ENCODE data around the gene CMKLR1.

CMKLR1 gene

GRCh38 chr12:108328420-108328819 lies 10.7 kb downstream of the CMKLR1 start:
- H3K4me3 ChIP-seq (ENCODE audit: low read depth, low read length), result no peak overlapping the region
- TF ChIP-seq, protein P1, sequence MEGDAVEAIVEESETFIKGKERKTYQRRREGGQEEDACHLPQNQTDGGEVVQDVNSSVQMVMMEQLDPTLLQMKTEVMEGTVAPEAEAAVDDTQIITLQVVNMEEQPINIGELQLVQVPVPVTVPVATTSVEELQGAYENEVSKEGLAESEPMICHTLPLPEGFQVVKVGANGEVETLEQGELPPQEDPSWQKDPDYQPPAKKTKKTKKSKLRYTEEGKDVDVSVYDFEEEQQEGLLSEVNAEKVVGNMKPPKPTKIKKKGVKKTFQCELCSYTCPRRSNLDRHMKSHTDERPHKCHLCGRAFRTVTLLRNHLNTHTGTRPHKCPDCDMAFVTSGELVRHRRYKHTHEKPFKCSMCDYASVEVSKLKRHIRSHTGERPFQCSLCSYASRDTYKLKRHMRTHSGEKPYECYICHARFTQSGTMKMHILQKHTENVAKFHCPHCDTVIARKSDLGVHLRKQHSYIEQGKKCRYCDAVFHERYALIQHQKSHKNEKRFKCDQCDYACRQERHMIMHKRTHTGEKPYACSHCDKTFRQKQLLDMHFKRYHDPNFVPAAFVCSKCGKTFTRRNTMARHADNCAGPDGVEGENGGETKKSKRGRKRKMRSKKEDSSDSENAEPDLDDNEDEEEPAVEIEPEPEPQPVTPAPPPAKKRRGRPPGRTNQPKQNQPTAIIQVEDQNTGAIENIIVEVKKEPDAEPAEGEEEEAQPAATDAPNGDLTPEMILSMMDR (IDR thresholded peaks at IDR 0.05; ENCODE audit: low read depth, low read length), result no peak
- in situ Hi-C loops (cut with HindIII; ENCODE audit: low sequenced_read_pairs), result no loop called here
- DNase-seq (ENCODE audit: low read depth, low spot score), result no peak

GRCh38 chr12:108327621-108328344 lies 11.3 kb downstream of the CMKLR1 start:
- TF ChIP-seq, protein P1 (IDR thresholded peaks at IDR 0.05; ENCODE audit: low read depth, low read length), result no peak
- H3K4me3 ChIP-seq (ENCODE audit: low read depth, low read length), result no peak overlapping the region
- no peak for DNase-seq (ENCODE audit: low read depth, low spot score)
- in situ Hi-C loops (cut with HindIII; ENCODE audit: low sequenced_read_pairs), result no loop called here

- no peak overlapping the region for H3K4me3 ChIP-seq (ENCODE audit: low read depth, low read length)
- no peak for DNase-seq (ENCODE audit: low read depth, low spot score)
- in situ Hi-C loops (cut with HindIII; ENCODE audit: low sequenced_read_pairs), result no loop called here
- TF ChIP-seq, protein P1 (IDR thresholded peaks at IDR 0.05; ENCODE audit: low read depth, low read length), result no peak
These were observed 12.8 kb downstream of the CMKLR1 start for GRCh38 chr12:108326254-108326750.

DNA sequence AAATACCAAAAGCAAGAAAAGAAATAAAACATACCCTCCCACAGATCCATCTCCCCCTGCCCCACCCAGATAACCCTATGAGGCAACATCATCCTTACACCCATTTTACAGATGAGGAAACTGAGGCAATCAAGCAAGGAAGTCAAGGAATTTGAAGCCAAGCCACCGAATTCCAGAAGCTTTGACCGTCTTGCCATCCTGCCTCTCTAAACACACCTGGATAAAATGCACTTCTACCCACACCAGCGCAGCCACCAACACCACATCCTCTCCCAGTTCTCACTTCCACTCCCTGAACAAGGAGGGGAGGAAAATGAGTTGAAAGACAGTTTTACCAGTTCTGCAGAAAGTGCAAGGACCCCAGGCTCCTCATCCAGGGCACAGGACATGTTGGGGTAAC lies 13.6 kb downstream of the CMKLR1 start:
- DNase-seq (ENCODE audit: low read depth, low spot score), result no peak
- in situ Hi-C loops (cut with HindIII; ENCODE audit: low sequenced_read_pairs), result no loop called here
- TF ChIP-seq, protein P1 (IDR thresholded peaks at IDR 0.05; ENCODE audit: low read depth, low read length), result no peak
- H3K4me3 ChIP-seq (ENCODE audit: low read depth, low read length), result no peak overlapping the region

DNA sequence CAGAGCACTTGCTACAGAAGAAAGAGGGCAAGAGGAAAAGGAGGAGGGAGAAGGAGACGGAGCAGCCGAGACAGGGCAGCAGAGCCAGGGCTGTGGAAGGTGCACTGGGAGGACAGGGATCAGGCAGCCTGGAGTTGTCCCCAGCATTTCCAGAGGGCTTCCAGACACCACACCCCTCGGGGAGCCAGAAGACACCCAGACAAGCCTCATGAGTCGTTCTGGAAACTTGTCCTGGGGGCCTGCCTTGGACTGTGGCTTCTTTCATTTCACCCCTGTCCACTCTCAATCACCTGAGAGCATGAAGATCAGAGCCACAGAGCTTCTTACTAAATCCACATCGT lies 14.1 kb downstream of the CMKLR1 start:
- TF ChIP-seq, protein P1 (IDR thresholded peaks at IDR 0.05; ENCODE audit: low read depth, low read length), result no peak
- no peak overlapping the region for H3K4me3 ChIP-seq (ENCODE audit: low read depth, low read length)
- in situ Hi-C loops (cut with HindIII; ENCODE audit: low sequenced_read_pairs), result no loop called here
- no peak for DNase-seq (ENCODE audit: low read depth, low spot score)

GRCh38 chr12:108324351-108325017 lies 14.6 kb downstream of the CMKLR1 start:
- no peak for DNase-seq (ENCODE audit: low read depth, low spot score)
- in situ Hi-C loops (cut with HindIII; ENCODE audit: low sequenced_read_pairs), result no loop called here
- TF ChIP-seq, protein P1 (IDR thresholded peaks at IDR 0.05; ENCODE audit: low read depth, low read length), result no peak

More at GRCh38 chr12:108324351-108325017, 14.6 kb downstream of the CMKLR1 start:
- no peak overlapping the region for H3K4me3 ChIP-seq (ENCODE audit: low read depth, low read length)

Measured in astrocyte of the spinal cord (primary cell).